Transverse colon (tissue), 4 donors: Measurements from ENCODE around the gene SH3BGR.

Experiments used
- CTCF ChIP-seq, 5 experiments: fragments of 200-600 bp in 3 of 5; fragments of 450-650 bp in 2 of 5; sonication (generic) in 3 of 5; IDR thresholded peaks; 1 replicate in 2 of 5; 2 replicates in 3 of 5; pipeline ENCODE4 v1.5.1; 2016 to 2017; ENCODE audit warnings: antibody characterized with exemption in 5 of 5, inconsistent platforms in 3 of 5, mild to moderate bottlenecking in 2 of 5, moderate library complexity in 1 of 5
- EP300 ChIP-seq: sonication (generic); formaldehyde crosslinking; IDR thresholded peaks from one replicate; pipeline ENCODE4 v1.6.1; 2017; ENCODE audit warnings: antibody characterized with exemption, low read depth
- POLR2A ChIP-seq: fragments of 450-650 bp; IDR thresholded peaks from one replicate; pipeline ENCODE4 v1.6.1; 2016; ENCODE audit warnings: antibody characterized with exemption, mild to moderate bottlenecking, moderate library complexity
- POLR2AphosphoS5 ChIP-seq, 3 donors: sonication (generic); formaldehyde crosslinking; IDR thresholded peaks; one replicate each; pipeline ENCODE4 v1.6.1; 2016; ENCODE audit warnings: antibody characterized with exemption in 3 of 3

GRCh38 chr21:39441502-39442475 is 10.0 kb upstream of the SH3BGR start:
- TF ChIP-seq CTCF (IDR thresholded peaks at IDR 0.05) (peak; percentile 52 to 65 (median 59)), POLR2A (no peak), EP300 (no peak), POLR2AphosphoS5 (IDR thresholded peaks at IDR 0.05) (no peak)
